Uterus (tissue), 2 donors: ENCODE measurements around the gene GRIK1.

Experiments used
- POLR2A ChIP-seq, 2 donors: fragments of 450-650 bp; IDR thresholded peaks; one replicate each; pipeline ENCODE4 v1.6.1; 2016; ENCODE audit warnings: antibody characterized with exemption in 2 of 2, mild to moderate bottlenecking in 1 of 2, moderate library complexity in 1 of 2
- TF ChIP-seq, protein P1 (sequence below), 4 experiments: fragments of 200-600 bp in 2 of 4; fragments of 450-650 bp in 2 of 4; sonication (generic) in 2 of 4; IDR thresholded peaks; one replicate each; pipeline ENCODE4 v1.5.1; 2016 to 2019; ENCODE audit warnings: antibody characterized with exemption in 4 of 4, mild to moderate bottlenecking in 2 of 4, moderate library complexity in 1 of 4

DNA sequence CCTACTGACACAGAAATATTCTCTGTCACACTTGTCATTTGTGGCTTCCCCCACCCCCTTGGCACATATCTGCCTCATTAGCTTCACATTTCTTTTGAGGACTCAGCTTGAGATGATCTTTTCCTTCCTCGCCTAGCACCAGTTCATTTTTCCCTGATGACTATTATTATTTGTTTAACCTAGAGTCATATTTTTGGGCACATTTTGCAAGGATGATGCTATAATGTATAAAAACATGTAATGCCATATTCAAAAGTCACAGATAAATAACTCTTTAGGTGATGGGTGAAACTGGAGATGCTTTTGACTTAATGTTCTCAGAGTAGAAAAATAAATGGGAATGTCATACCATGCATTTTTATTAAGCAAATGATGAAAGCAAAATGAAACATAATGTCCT, 438.3 kb downstream of the GRIK1 start:
- TF ChIP-seq, protein P1, sequence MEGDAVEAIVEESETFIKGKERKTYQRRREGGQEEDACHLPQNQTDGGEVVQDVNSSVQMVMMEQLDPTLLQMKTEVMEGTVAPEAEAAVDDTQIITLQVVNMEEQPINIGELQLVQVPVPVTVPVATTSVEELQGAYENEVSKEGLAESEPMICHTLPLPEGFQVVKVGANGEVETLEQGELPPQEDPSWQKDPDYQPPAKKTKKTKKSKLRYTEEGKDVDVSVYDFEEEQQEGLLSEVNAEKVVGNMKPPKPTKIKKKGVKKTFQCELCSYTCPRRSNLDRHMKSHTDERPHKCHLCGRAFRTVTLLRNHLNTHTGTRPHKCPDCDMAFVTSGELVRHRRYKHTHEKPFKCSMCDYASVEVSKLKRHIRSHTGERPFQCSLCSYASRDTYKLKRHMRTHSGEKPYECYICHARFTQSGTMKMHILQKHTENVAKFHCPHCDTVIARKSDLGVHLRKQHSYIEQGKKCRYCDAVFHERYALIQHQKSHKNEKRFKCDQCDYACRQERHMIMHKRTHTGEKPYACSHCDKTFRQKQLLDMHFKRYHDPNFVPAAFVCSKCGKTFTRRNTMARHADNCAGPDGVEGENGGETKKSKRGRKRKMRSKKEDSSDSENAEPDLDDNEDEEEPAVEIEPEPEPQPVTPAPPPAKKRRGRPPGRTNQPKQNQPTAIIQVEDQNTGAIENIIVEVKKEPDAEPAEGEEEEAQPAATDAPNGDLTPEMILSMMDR (IDR thresholded peaks at IDR 0.05): no peak
- TF ChIP-seq POLR2A (IDR thresholded peaks at IDR 0.05): no peak
